Central memory CD8-positive, alpha-beta T cell (primary cell): Measurements from ENCODE around the gene STRA8.

Experiments used
- ATAC-seq: fragments of 150-1000 bp; cut with Tn5 transposase; replicated peaks from 2 replicates; pipeline ENCODE4 v1.10.0; 2022; ENCODE audit warnings: mild to moderate bottlenecking, moderate FRiP score, moderate number of reproducible peaks; ENCODE audit not compliant: poor library complexity, severe bottlenecking; ENCODE audit errors: extremely low read depth
- DNase-seq, 2 donors: peaks; one replicate each; pipeline ENCODE4 v3.0.0; 2021; ENCODE audit warnings: low spot score in 2 of 2
- H3K27ac Mint-ChIP-seq: one replicate; pipeline ENCODE4 v1.8.0; 2022; ENCODE audit warnings: low read depth, mild to moderate bottlenecking, moderate library complexity, mixed read lengths
- H3K27me3 Mint-ChIP-seq: one replicate; pipeline ENCODE4 v1.8.0; 2022; ENCODE audit warnings: mixed read lengths
- H3K36me3 Mint-ChIP-seq: one replicate; pipeline ENCODE4 v1.8.0; 2022; ENCODE audit warnings: mild to moderate bottlenecking, moderate library complexity, mixed read lengths; ENCODE audit not compliant: insufficient read depth
- H3K4me1 Mint-ChIP-seq: one replicate; pipeline ENCODE4 v1.8.0; 2022; ENCODE audit warnings: mixed read lengths
- H3K4me3 Mint-ChIP-seq: one replicate; pipeline ENCODE4 v1.8.0; 2022; ENCODE audit warnings: mild to moderate bottlenecking, moderate library complexity, mixed read lengths
- H3K9me3 Mint-ChIP-seq: one replicate; pipeline ENCODE4 v1.8.0; 2022; ENCODE audit warnings: mixed read lengths

STRA8 gene

GRCh38 chr7:135248546-135248945 is 14.9 kb downstream of the STRA8 start:
- Mint-ChIP-seq H3K9me3 (no peaks in the 10 kb centered on the region), H3K27ac (no peak overlapping the region), H3K27me3 (peaks cover 11% of the 10 kb centered on the region), H3K4me1 (no peaks in the 10 kb centered on the region), H3K36me3 (no peaks in the 10 kb centered on the region), H3K4me3 (no peak overlapping the region)
- ATAC-seq: no peak
- DNase-seq: no peak

GRCh38 chr7:135251496-135252391 is 18.1 kb downstream of the STRA8 start:
- no peak for DNase-seq
- ATAC-seq: no peak
- H3K27me3 Mint-ChIP-seq: peaks cover 2% of the 10 kb centered on the region
- H3K36me3 Mint-ChIP-seq: peaks cover 2% of the 10 kb centered on the region
- no peaks in the 10 kb centered on the region for H3K9me3 Mint-ChIP-seq
- no peak overlapping the region for H3K27ac Mint-ChIP-seq
- no peak overlapping the region for H3K4me3 Mint-ChIP-seq
- no peaks in the 10 kb centered on the region for H3K4me1 Mint-ChIP-seq

- Mint-ChIP-seq H3K4me3 (no peak overlapping the region), H3K27me3 (peaks cover 9% of the 10 kb centered on the region), H3K9me3 (no peaks in the 10 kb centered on the region), H3K27ac (no peak overlapping the region), H3K4me1 (no peaks in the 10 kb centered on the region), H3K36me3 (peaks cover 2% of the 10 kb centered on the region)
- ATAC-seq (no peak), DNase-seq (no peak)
These were observed 20.5 kb downstream of the STRA8 start for GRCh38 chr7:135253851-135254771.

- no peaks in the 10 kb centered on the region for H3K9me3 Mint-ChIP-seq
- no peak overlapping the region for H3K27ac Mint-ChIP-seq
These were observed 24.2 kb downstream of the STRA8 start for GRCh38 chr7:135257790-135258189.

GRCh38 chr7:135258585-135258984 is 24.9 kb downstream of the STRA8 start:
- DNase-seq: no peak
- H3K4me3 Mint-ChIP-seq: no peak overlapping the region
- peaks cover 37% of the 10 kb centered on the region for H3K27me3 Mint-ChIP-seq
- peaks cover 2% of the 10 kb centered on the region for H3K36me3 Mint-ChIP-seq
- no peak overlapping the region for H3K27ac Mint-ChIP-seq
- no peak for ATAC-seq
- H3K9me3 Mint-ChIP-seq: no peaks in the 10 kb centered on the region
- no peaks in the 10 kb centered on the region for H3K4me1 Mint-ChIP-seq

More at GRCh38 chr7:135257790-135258189, 24.2 kb downstream of the STRA8 start:
- Mint-ChIP-seq H3K4me1 (no peaks in the 10 kb centered on the region), H3K36me3 (peaks cover 2% of the 10 kb centered on the region), H3K27me3 (peaks cover 34% of the 10 kb centered on the region), H3K4me3 (no peak overlapping the region)
- DNase-seq: no peak
- no peak for ATAC-seq

- Mint-ChIP-seq H3K27me3 (peaks cover 37% of the 10 kb centered on the region), H3K4me3 (no peak overlapping the region), H3K27ac (no peak overlapping the region), H3K4me1 (no peaks in the 10 kb centered on the region), H3K36me3 (peaks cover 2% of the 10 kb centered on the region), H3K9me3 (peaks cover 4% of the 10 kb centered on the region)
- DNase-seq (no peak), ATAC-seq (no peak)
These were observed 26.1 kb downstream of the STRA8 start for GRCh38 chr7:135259702-135260101.

GRCh38 chr7:135260470-135260869 is 26.8 kb downstream of the STRA8 start:
- no peak overlapping the region for H3K27ac Mint-ChIP-seq
- H3K4me1 Mint-ChIP-seq: no peaks in the 10 kb centered on the region
- no peak for DNase-seq
- peaks cover 37% of the 10 kb centered on the region for H3K27me3 Mint-ChIP-seq
- ATAC-seq: no peak
- no peaks in the 10 kb centered on the region for H3K36me3 Mint-ChIP-seq
- no peak overlapping the region for H3K4me3 Mint-ChIP-seq
- peaks cover 11% of the 10 kb centered on the region for H3K9me3 Mint-ChIP-seq

GRCh38 chr7:135260930-135261721 is 27.5 kb downstream of the STRA8 start:
- H3K4me1 Mint-ChIP-seq: no peaks in the 10 kb centered on the region
- no peak overlapping the region for H3K27ac Mint-ChIP-seq
- ATAC-seq (no peak), DNase-seq (no peak)
- H3K27me3 Mint-ChIP-seq: peaks cover 37% of the 10 kb centered on the region
- no peaks in the 10 kb centered on the region for H3K36me3 Mint-ChIP-seq
- peaks cover 15% of the 10 kb centered on the region for H3K9me3 Mint-ChIP-seq
- no peak overlapping the region for H3K4me3 Mint-ChIP-seq

- ATAC-seq: no peak
- peaks cover 32% of the 10 kb centered on the region for H3K27me3 Mint-ChIP-seq
- H3K9me3 Mint-ChIP-seq: peaks cover 15% of the 10 kb centered on the region
- H3K27ac Mint-ChIP-seq: no peak overlapping the region
- H3K36me3 Mint-ChIP-seq: no peaks in the 10 kb centered on the region
- DNase-seq: no peak
- H3K4me3 Mint-ChIP-seq: no peak overlapping the region
- no peaks in the 10 kb centered on the region for H3K4me1 Mint-ChIP-seq
These were observed 29.1 kb downstream of the STRA8 start for GRCh38 chr7:135262623-135263320.

- Mint-ChIP-seq H3K9me3 (peaks cover 15% of the 10 kb centered on the region), H3K27ac (no peak overlapping the region), H3K27me3 (peaks cover 39% of the 10 kb centered on the region), H3K4me1 (no peaks in the 10 kb centered on the region), H3K4me3 (no peak overlapping the region), H3K36me3 (no peaks in the 10 kb centered on the region)
- DNase-seq: no peak
- no peak for ATAC-seq
These were observed 29.8 kb downstream of the STRA8 start for GRCh38 chr7:135263321-135263970.

- ATAC-seq (no peak), DNase-seq (no peak)
- Mint-ChIP-seq H3K4me3 (no peak overlapping the region), H3K36me3 (no peaks in the 10 kb centered on the region), H3K27me3 (peaks cover 50% of the 10 kb centered on the region), H3K9me3 (peaks cover 15% of the 10 kb centered on the region), H3K27ac (no peak overlapping the region), H3K4me1 (no peaks in the 10 kb centered on the region)
These were observed 32.0 kb downstream of the STRA8 start for GRCh38 chr7:135265637-135266036.
